Measurements from ENCODE around the gene PSORS1C2. TPM values are rescaled to one million over a fixed set of nuclear protein-coding genes. Genes with fewer than 3 reads are reported as not detected.

The PSORS1C2 gene
- total and polyA plus RNA-seq, 2 experiments from 2014 or later: not detected

- Histone ChIP-seq H3K79me2 (ENCODE audit: insufficient read depth) (no peaks in the 10 kb centered on the region), H3K4me2 (ENCODE audit: unreplicated experiment) (no peak overlapping the region), H3K27ac (no peak overlapping the region), H3K9ac (no peak overlapping the region), H3K9me2 (ENCODE audit: insufficient read depth) (no peaks in the 10 kb centered on the region), H3K27me3 (replicated peaks; ENCODE audit: insufficient read depth) (no peaks in the 10 kb centered on the region), H3F3A (ENCODE audit: insufficient read depth) (no peaks in the 10 kb centered on the region), H3K9me3 (ENCODE audit: low read depth) (no peaks in the 10 kb centered on the region), H2AFZ (no peak overlapping the region), H4K20me1 (ENCODE audit: insufficient read depth) (no peaks in the 10 kb centered on the region), H3K4me1 (ENCODE audit: insufficient read depth) (peaks cover 15% of the 10 kb centered on the region), H3K36me3 (ENCODE audit: low read depth) (no peaks in the 10 kb centered on the region), H3K4me3 (no peak overlapping the region)
- no peak for DNase-seq
- in situ Hi-C loops (cut with MboI): no loop called here
- WGBS, 2 experiments (ENCODE audit: low coverage in 1 of 2, low lambda C conversion rate in 2 of 2, missing lambda C conversion rate in 2 of 2): 62 to 68% methylated on average over 2 of the region's 2 CpGs
- TF ChIP-seq EZH2 (IDR thresholded peaks at IDR 0.05; ENCODE audit: insufficient read depth, poor library complexity, severe bottlenecking) (no peak), EZH2phosphoT487 (IDR thresholded peaks at IDR 0.05; ENCODE audit: insufficient read depth, low read depth) (no peak)
Measured at GRCh38 chr6:31142361-31142761, 3.5 kb upstream of the PSORS1C2 start.

GRCh38 chr6:31140643-31141042, 1.8 kb upstream of the PSORS1C2 start:
- Histone ChIP-seq H3K9ac (no peak overlapping the region), H3F3A (ENCODE audit: insufficient read depth) (no peaks in the 10 kb centered on the region), H3K27ac (no peak overlapping the region), H3K4me2 (ENCODE audit: unreplicated experiment) (no peak overlapping the region), H3K27me3 (replicated peaks; ENCODE audit: insufficient read depth) (no peaks in the 10 kb centered on the region), H3K79me2 (ENCODE audit: insufficient read depth) (no peaks in the 10 kb centered on the region), H3K4me3 (no peak overlapping the region), H3K9me3 (ENCODE audit: low read depth) (no peaks in the 10 kb centered on the region), H3K9me2 (ENCODE audit: insufficient read depth) (no peaks in the 10 kb centered on the region), H3K36me3 (ENCODE audit: low read depth) (no peaks in the 10 kb centered on the region), H2AFZ (no peak overlapping the region), H3K4me1 (ENCODE audit: insufficient read depth) (peaks cover 15% of the 10 kb centered on the region), H4K20me1 (ENCODE audit: insufficient read depth) (no peaks in the 10 kb centered on the region)
- TF ChIP-seq EZH2phosphoT487 (IDR thresholded peaks at IDR 0.05; ENCODE audit: insufficient read depth, low read depth): no peak
- TF ChIP-seq EZH2 (IDR thresholded peaks at IDR 0.05; ENCODE audit: insufficient read depth, poor library complexity, severe bottlenecking): no peak
- no peak for DNase-seq
- 87 to 89% methylated on average over 15 of the region's 15 CpGs for WGBS, 2 experiments (ENCODE audit: low coverage in 1 of 2, low lambda C conversion rate in 2 of 2, missing lambda C conversion rate in 2 of 2)
- in situ Hi-C loops (cut with MboI): no loop called here

GRCh38 chr6:31139599-31139998, 733 bp upstream of the PSORS1C2 start:
- WGBS, 2 experiments (ENCODE audit: low coverage in 1 of 2, low lambda C conversion rate in 2 of 2, missing lambda C conversion rate in 2 of 2): 3 to 9% methylated on average over 4 of the region's 4 CpGs

GRCh38 chr6:31135710-31136109, 3.2 kb downstream of the PSORS1C2 start:
- Histone ChIP-seq H3K9ac (no peak overlapping the region), H3K27ac (no peak overlapping the region), H3K36me3 (ENCODE audit: low read depth) (no peaks in the 10 kb centered on the region), H3K4me3 (no peak overlapping the region), H4K20me1 (ENCODE audit: insufficient read depth) (no peaks in the 10 kb centered on the region), H3K4me2 (ENCODE audit: unreplicated experiment) (no peak overlapping the region), H3K9me2 (ENCODE audit: insufficient read depth) (no peaks in the 10 kb centered on the region), H3K4me1 (ENCODE audit: insufficient read depth) (0 out of 2 replicates have a peak, but pooled peaks cover 3% of the 10 kb centered on the region), H3K27me3 (replicated peaks; ENCODE audit: insufficient read depth) (no peaks in the 10 kb centered on the region), H2AFZ (no peak overlapping the region), H3F3A (ENCODE audit: insufficient read depth) (no peaks in the 10 kb centered on the region), H3K79me2 (ENCODE audit: insufficient read depth) (no peaks in the 10 kb centered on the region), H3K9me3 (ENCODE audit: low read depth) (no peaks in the 10 kb centered on the region)
- no peak for TF ChIP-seq EZH2phosphoT487 (IDR thresholded peaks at IDR 0.05; ENCODE audit: insufficient read depth, low read depth)
- 91 to 97% methylated on average over 10 of the region's 10 CpGs for WGBS, 2 experiments (ENCODE audit: low coverage in 1 of 2, low lambda C conversion rate in 2 of 2, missing lambda C conversion rate in 2 of 2)
- no peak for DNase-seq
- in situ Hi-C loops (cut with MboI): loop anchor here (5.0 kb wide), 1 partner anchor 57 kb away; no protein-coding TSS in a partner anchor

More at GRCh38 chr6:31139599-31139998, 733 bp upstream of the PSORS1C2 start:
- DNase-seq: peak; percentile 33
- H3K4me2 ChIP-seq (ENCODE audit: unreplicated experiment): no peak overlapping the region
- in situ Hi-C loops (cut with MboI): loop anchor here (5.0 kb wide), 1 partner anchor 53 kb away; no protein-coding TSS in a partner anchor
- no peak overlapping the region for H3K9ac ChIP-seq
- no peaks in the 10 kb centered on the region for H3K36me3 ChIP-seq (ENCODE audit: low read depth)
- H3K27ac ChIP-seq: no peak overlapping the region
- no peaks in the 10 kb centered on the region for H3K9me2 ChIP-seq (ENCODE audit: insufficient read depth)
- H3K9me3 ChIP-seq (ENCODE audit: low read depth): no peaks in the 10 kb centered on the region
- no peaks in the 10 kb centered on the region for H3K27me3 ChIP-seq (replicated peaks; ENCODE audit: insufficient read depth)
- H3K4me1 ChIP-seq (ENCODE audit: insufficient read depth): peaks cover 15% of the 10 kb centered on the region
- H3K79me2 ChIP-seq (ENCODE audit: insufficient read depth): no peaks in the 10 kb centered on the region
- H3F3A ChIP-seq (ENCODE audit: insufficient read depth): no peaks in the 10 kb centered on the region
- no peak overlapping the region for H3K4me3 ChIP-seq
- no peaks in the 10 kb centered on the region for H4K20me1 ChIP-seq (ENCODE audit: insufficient read depth)
- no peak for TF ChIP-seq EZH2 (IDR thresholded peaks at IDR 0.05; ENCODE audit: insufficient read depth, poor library complexity, severe bottlenecking)
- no peak for TF ChIP-seq EZH2phosphoT487 (IDR thresholded peaks at IDR 0.05; ENCODE audit: insufficient read depth, low read depth)
- no peak overlapping the region for H2AFZ ChIP-seq

- no peaks in the 10 kb centered on the region for H3K9me3 ChIP-seq (ENCODE audit: low read depth)
- H3K79me2 ChIP-seq (ENCODE audit: insufficient read depth): no peaks in the 10 kb centered on the region
- no peak overlapping the region for H3K9ac ChIP-seq
- H3K9me2 ChIP-seq (ENCODE audit: insufficient read depth): no peaks in the 10 kb centered on the region
- no peaks in the 10 kb centered on the region for H3K36me3 ChIP-seq (ENCODE audit: low read depth)
- H3F3A ChIP-seq (ENCODE audit: insufficient read depth): no peaks in the 10 kb centered on the region
- no peak overlapping the region for H2AFZ ChIP-seq
- WGBS, 2 experiments (ENCODE audit: low coverage in 1 of 2, low lambda C conversion rate in 2 of 2, missing lambda C conversion rate in 2 of 2): 53% methylated on average over 5 to 6 of the region's 6 CpGs
- no peak overlapping the region for H3K4me3 ChIP-seq
- H3K27ac ChIP-seq: no peak overlapping the region
- no peaks in the 10 kb centered on the region for H4K20me1 ChIP-seq (ENCODE audit: insufficient read depth)
- TF ChIP-seq EZH2phosphoT487 (IDR thresholded peaks at IDR 0.05; ENCODE audit: insufficient read depth, low read depth): no peak
- TF ChIP-seq EZH2 (IDR thresholded peaks at IDR 0.05; ENCODE audit: insufficient read depth, poor library complexity, severe bottlenecking): no peak
- H3K4me1 ChIP-seq (ENCODE audit: insufficient read depth): no peaks in the 10 kb centered on the region
- in situ Hi-C loops (cut with MboI): no loop called here
- no peak overlapping the region for H3K4me2 ChIP-seq (ENCODE audit: unreplicated experiment)
- no peak for DNase-seq
- no peaks in the 10 kb centered on the region for H3K27me3 ChIP-seq (replicated peaks; ENCODE audit: insufficient read depth)
Measured at GRCh38 chr6:31132806-31133205, 6.1 kb downstream of the PSORS1C2 start.

Data from GM23248 (cell line).